Measurements from ENCODE around the gene ARPC5.

The ARPC5 gene

GRCh38 chr1:183586455-183586854 lies 49.1 kb downstream of the ARPC5 start:
- DNase-seq (ENCODE audit: low read depth, low spot score): no peak

- no peak for DNase-seq (ENCODE audit: low read depth, low spot score)
These were observed 50.5 kb downstream of the ARPC5 start for GRCh38 chr1:183585038-183585437.

DNA sequence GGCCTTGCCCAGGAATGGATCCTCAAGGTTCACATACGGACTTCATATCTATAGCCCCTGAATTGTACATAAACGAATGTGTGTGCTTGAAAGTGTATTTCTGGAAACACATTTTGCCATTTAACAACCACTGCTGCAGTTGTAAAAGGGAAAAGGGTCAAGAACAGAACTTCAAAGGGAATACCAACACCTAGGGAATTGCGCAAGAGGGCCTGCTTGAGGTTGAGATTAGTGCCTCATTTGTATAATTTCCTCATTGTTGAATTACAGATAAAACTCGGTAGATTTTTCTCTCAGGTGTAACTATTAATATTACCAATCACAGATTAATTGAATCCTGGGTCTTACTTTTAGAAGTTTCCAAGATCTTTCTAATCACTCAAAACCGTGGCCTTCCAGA lies 51.4 kb downstream of the ARPC5 start:
- no peak for DNase-seq (ENCODE audit: low read depth, low spot score)

GRCh38 chr1:183583466-183583865 lies 52.1 kb downstream of the ARPC5 start:
- no peak for DNase-seq (ENCODE audit: low read depth, low spot score)

- DNase-seq (ENCODE audit: low read depth, low spot score): no peak
These were observed 53.4 kb downstream of the ARPC5 start for GRCh38 chr1:183582021-183582713.

GRCh38 chr1:183580281-183580682 lies 55.3 kb downstream of the ARPC5 start:
- DNase-seq (ENCODE audit: low read depth, low spot score): no peak

DNA sequence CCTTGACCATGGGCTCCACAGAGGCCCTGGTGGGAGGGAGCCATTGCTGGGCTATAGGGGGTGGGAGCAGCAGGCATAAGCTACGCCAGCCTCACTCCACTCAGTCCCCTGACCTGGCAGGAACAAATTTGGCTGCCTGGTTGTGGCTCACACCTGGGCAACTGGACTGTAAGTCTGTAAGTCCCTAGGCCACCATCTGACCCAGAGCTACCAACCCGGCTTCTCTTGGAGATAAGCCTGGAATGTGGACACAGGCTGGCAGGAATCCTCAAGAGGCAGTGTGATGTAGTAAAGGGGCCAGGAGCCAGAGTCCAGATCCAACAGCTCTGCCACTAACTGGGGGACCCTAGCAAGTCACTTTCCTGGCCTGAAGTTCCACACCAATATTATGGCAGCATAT lies 56.7 kb downstream of the ARPC5 start:
- no peak for DNase-seq (ENCODE audit: low read depth, low spot score)

DNA sequence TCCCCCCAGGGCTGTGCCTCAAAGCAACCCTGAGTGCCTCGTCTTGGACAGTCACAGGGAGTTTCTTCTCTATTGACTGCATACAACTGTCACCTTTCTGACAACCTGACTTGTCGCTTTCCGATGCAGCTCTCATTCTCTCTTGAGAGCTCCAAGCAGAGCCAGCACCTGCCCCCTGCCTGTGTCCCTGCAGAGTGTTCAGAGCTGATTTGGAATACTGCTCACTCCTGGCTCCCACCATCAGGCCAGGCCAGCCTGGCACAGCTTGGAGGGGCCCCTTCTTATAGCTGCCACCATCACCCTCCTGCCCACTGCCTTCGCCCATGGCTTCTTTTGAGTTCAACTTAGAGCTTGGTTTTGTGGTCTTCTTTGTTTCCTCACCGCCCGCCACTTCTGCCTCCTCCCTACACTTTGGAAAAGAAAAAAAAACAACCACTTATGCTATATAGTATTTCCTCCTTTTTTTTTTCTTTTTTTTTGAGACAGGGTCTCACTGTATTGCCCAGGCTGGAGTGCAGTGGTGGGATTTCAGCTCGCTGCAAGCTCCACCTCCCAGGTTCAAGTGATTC lies 57.6 kb downstream of the ARPC5 start:
- no peak for DNase-seq (ENCODE audit: low read depth, low spot score)

- DNase-seq (ENCODE audit: low read depth, low spot score): no peak
These were observed 59.0 kb downstream of the ARPC5 start for GRCh38 chr1:183576537-183576936.

DNA sequence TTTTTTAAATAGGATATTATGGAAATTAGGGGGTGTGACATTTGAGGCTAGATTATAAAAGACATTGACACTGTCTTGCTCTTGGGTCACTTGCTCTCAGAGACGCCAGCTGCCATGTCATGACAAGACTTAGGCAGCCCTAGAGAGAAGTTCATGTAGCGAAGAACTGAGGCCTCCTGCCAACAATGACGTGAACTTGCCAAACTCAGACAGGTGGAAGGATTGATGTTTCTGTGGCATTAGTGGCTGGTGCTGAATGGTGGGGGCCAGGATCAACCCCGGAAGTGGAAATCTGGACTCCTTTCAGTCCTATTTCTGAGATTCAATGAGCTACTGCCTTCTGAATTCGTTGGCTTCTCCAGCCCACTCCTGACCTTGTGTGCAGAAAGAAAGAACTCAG lies 60.0 kb downstream of the ARPC5 start:
- no peak for DNase-seq (ENCODE audit: low read depth, low spot score)

DNA sequence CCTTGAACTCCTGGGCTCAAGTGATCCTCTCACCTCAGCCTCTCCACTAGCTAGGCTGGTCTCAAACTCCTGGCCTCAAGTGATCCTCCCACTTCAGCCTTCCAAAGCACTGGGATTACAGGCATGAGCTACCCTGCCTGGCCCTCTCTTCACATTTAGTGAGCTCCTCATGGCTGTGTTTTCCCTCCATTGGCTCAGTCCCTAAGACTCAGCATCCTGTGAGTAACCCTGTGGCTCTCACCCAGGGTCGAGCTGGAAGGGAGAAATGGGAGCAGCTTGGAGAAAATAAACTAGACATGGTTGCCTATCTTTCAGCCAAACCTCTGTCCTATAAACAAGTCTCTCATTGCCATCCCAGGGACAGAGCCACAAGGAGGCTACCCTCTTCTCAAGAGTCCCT lies 62.9 kb downstream of the ARPC5 start:
- no peak for DNase-seq (ENCODE audit: low read depth, low spot score)

GRCh38 chr1:183571678-183572268 lies 63.8 kb downstream of the ARPC5 start:
- no peak for DNase-seq (ENCODE audit: low read depth, low spot score)

All from activated CD4-positive, CD25-positive, alpha-beta regulatory T cell treated with anti-CD3 and anti-CD28 coated beads, Interleukin-2, amount 50 U/mL, for 16 hours (primary cell).